ENCODE data around the gene SEMA3E.
"Not testable (repeated sequence)": the region's sequence is repeated elsewhere in the genome, so short reads cannot be mapped to it uniquely, and the experiment has no call there.

Gene SEMA3E

DNA sequence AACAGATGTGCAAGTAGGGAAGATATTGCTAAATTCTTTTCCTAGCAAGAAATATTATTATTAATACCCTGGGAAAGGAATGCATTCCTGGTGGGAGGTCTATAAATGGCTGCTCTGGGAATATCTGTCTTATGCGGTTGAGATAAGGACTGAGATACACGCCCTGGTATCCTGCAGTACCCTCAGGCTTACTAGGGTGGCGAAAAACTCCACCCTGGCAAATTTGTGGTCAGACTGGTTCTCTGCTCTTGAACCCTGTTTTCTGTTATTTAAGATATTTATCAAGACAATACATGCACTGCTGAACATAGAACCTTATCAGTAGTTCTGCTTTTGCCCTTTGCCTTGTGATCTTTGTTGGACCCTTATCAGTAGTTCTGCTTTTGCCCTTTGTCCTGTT lies 96.4 kb downstream of the SEMA3E start:
- not testable (repeated sequence) for DNase-seq

GRCh38 chr7:83550100-83550499 lies 98.8 kb downstream of the SEMA3E start:
- no peak for DNase-seq

DNA sequence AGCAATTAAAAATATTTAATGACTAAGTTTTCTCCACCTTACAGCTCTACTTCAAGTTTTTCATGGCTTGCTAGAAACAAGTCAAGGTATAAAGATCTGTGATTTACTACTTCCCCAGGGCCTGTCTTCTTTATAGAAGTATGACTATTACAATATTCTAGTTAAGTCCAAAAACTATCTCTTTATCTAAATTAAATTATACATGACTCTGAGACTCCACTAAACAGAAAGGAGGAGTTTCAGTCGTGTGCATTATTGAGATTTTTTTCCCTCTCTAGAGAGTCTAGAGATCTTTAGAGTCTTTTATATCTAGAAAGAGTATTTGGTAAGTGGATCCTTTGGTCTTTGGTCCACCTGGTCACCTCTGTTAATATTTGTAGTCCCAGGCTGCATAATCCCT lies 100.7 kb downstream of the SEMA3E start:
- DNase-seq: no peak

GRCh38 chr7:83547526-83547925 lies 101.4 kb downstream of the SEMA3E start:
- DNase-seq: no peak

- no peak for DNase-seq
These were observed 102.4 kb downstream of the SEMA3E start for GRCh38 chr7:83546586-83546985.

DNA sequence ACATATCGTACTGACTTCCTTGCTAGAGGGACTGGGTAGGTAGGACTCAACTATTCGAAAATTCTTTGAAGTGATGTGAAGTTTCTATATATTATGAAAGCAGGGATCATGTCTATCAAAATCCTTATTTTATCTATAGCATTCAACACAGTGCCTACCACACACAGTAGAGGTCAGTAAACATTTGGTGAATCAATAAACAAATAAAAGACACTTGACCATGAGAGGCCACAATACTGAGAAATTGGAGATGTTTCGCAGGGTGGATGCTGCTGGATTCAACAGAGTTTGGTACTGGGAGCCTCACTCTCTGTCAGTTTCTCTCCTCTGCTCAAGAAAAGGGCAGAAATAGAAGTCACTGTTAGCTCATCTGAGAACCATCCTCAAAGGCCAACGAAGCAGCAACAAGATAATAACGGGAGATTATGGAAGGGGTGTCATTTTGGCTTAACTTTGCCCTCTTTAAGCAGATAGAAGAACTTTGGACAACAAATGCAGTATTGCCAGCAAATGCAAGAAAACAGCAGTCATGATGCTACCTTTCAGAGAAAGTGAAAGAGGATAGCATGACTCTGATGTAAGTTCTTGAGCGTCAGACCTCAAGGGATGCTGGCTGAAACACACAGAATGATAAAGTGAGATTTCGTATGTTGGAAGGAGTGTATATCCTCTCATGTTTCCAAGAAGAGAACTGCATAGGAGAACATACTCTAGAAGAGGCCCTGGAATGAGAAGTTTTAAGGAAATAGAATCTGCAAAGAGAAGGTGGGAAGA lies 107.6 kb downstream of the SEMA3E start:
- DNase-seq: no peak

GRCh38 chr7:83534488-83534887 lies 114.5 kb downstream of the SEMA3E start:
- no peak for DNase-seq

DNA sequence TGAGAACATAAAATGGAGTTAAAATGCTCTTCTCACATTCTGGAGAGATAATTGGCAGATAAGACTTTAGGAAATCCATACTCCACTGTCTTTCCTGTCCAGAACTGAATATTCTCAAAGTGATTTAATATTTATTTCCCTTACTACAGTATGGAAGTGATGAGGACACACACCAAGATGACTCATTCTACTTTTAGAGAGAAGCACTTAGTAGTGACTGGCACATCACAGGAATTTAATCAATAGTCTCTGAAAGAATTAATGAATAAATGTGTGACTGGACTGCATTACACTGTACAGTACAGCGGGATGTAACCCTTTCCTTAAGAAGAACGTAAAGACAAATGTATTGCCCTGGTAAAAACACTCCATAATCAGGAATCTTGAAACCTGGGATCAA lies 116.7 kb downstream of the SEMA3E start:
- DNase-seq: no peak

- no peak for DNase-seq
These were observed 117.2 kb downstream of the SEMA3E start for GRCh38 chr7:83531766-83532165.

DNA sequence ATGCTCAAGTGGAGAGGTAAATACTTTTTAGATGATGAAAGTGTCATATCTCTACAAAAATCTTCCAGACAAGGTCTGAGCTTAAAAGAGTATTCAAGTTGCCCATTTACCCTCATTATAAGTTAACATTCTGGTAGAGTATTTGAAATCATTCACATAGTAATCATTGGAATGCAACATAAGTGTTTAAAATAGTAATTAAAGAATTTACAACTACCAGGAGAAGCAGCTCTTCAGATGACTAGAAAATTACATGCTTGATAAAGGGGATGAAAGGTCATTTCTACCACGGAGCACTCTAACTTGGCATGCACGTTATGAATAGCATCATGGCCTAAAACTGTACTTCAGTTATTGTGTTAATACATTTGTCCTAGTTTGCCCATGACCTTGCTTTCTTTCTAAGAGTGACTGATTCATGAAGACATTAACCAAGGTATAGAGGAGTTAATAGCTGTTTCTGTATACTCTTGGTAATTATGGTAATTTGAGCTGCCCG lies 120.0 kb downstream of the SEMA3E start:
- DNase-seq: no peak

GRCh38 chr7:83524277-83525075 lies 124.5 kb downstream of the SEMA3E start:
- DNase-seq: no peak

GRCh38 chr7:83520726-83521125 lies 128.2 kb downstream of the SEMA3E start:
- DNase-seq: no peak

DNA sequence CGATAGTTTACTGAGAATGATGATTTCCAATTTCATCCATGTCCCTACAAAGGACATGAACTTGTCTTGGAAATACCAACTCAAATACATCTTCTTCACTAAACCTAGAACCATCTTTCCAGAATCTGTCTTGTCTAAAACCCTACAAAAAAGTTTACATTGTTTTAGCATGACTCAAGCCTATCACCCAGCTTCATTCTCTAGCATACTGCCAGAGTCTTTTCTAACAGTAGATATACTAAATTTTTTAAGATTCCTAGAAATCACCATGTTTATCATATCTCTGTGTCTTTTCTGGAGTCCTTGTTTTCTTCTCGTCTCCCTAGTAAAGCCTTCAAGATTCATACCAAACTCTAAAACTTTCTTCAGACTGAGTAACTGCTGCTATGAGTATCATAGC lies 129.7 kb downstream of the SEMA3E start:
- no peak for DNase-seq

DNA sequence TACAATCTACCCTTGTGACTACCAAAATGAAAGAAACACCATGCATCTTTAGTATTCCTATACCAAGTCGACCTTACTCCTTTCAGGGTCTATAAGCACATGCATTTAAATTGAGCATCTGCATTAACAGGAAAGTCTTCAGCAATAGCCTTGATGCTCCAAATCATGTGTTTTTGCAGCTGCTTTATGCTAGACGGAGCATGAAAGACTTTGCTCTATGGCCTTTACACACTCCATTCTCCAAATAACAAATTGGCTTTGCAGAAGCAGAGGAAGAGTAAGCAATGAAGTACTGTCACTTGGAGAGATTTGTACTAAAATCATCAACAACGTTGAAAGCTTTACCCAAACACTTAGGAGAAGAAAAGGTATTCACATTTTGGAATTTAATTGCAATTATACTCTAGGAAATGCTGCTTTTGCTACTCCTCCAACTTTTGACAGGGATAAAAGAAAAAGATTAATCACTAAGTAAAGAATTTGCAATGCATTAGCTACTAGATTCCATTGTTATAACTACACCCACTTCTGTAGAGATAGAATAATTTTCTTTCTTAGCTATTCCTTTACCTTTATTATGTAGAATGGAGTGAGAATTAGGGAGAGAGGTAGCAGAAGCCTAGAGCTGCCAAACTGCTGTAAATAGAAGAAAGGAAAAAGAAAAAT lies 131.8 kb downstream of the SEMA3E start:
- DNase-seq: no peak

DNA sequence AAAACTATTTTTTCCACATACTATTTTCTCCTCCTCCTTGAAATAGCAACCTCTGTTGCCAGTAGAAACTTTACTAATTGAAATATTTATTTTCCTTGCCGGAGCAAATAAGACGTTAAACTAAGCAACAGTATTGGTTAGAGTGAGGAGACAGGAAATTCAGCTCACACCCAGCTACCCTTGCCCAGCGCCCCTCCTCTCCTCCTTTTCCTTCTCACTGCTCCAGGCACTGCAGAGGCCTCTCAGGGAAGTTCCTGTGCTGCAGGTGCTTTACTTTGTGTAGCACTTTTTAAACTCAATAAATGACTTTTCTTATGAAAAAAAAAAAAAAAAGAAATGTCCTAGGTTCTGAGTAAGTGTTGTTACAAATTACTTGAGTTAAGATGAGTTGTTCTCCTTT lies 134.0 kb downstream of the SEMA3E start:
- no peak for DNase-seq

- no peak for DNase-seq
These were observed 139.5 kb downstream of the SEMA3E start for GRCh38 chr7:83509255-83510021.

GRCh38 chr7:83504330-83504729 lies 144.6 kb downstream of the SEMA3E start:
- DNase-seq: no peak

GRCh38 chr7:83502636-83503035 lies 146.3 kb downstream of the SEMA3E start:
- DNase-seq: no peak

DNA sequence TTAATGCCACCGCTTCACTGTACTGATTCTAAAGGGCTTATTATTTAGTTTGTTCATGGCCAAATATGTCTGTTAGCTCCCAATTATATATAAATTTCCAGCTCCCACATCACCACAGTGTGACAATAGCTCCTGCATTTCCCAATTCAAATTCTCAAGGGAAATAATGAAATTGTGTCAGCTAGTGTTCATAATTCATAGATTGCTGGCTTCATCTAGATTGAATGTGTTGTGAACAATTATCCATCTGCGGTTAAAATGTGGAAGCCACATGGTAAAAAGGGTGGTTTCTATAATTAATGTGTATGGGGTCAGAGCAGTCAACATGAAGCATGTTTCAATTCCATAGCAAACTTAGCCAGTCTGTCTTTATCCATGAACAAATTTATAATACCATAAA lies 154.3 kb downstream of the SEMA3E start:
- no peak for DNase-seq

- DNase-seq: no peak
These were observed 156.1 kb downstream of the SEMA3E start for GRCh38 chr7:83492802-83493201.

DNA sequence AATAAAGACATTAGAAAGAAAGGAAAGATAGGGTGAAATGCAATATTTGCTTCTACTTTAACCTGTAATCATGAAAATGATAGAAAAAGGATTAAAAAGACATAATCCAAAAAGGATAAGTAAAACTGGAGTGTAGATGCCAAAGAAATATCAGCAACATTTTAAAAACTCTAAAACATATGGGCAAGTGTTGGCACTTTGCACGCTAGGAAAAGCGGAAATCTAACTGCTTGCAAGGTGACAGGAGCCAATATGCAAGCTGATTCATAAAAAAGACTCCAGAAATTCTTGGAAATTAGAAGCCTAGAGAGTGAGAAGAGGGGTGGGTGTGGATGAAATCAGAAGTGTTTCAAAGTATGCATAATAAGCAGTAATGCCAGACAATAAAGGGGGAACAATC lies 161.1 kb downstream of the SEMA3E start:
- no peak for DNase-seq

DNA sequence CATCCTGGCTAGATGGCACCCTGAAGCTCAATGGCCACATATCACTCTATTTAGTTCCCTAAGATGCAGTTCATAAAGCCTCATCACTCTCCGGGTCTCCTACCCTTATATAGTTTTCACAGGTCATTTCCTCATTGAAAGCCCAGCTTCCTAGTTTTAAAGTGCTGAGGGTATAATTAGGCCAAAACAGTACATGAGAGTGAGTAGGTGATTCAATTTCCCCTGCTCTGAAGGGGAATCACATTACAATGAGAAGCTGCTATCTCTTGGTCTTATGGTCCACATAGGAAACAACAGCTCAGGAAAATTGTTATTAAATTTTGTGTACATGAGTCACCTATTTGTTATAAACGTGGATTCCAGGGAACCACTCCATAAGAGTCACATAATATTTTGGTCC lies 162.0 kb downstream of the SEMA3E start:
- DNase-seq: no peak

DNA sequence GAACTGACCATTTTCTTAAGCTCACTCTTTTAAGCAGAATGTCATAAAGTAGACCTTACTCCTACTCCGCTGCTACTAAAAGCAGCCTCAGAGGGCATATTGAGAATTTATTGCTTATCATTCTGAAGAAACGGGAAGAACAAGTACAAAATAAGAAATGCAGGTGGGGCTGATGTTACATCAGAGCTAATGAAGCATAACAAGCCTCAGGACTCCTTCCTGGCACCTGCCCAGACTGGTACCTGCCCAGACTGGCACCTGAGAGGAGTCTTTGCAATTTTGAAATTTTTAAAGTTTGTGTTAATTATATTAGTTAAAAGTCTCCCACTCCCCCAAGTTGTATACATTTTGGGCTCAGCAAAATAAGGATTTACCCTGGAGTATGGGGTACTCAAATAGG lies 162.4 kb downstream of the SEMA3E start:
- no peak for DNase-seq
